ENCODE measurements around the gene TMEM179.
"Not testable (repeated sequence)": the region's sequence is repeated elsewhere in the genome, so short reads cannot be mapped to it uniquely, and the experiment has no call there.

The TMEM179 gene

DNA sequence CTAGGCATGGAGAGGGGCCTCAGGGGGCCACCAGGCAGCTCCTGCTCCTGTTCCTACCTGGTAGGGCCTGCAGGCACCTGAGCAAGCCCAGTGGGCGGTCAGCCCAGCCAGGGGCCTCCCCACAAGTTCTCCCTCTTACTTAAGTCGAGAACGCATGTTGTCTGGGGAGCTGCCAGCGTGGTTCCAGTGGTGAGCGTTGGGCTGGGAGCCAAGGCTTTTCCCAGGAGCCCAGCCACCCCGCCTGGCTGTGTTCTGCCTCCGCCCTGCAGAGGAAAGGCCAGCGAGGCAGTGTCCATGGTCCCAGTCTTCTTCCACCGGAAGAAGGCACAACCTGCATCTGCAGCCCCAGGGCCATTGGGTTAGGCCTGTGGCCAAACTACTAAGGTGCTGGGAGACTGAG, 23.6 kb downstream of the TMEM179 start:
- no peak overlapping the region for H3K9ac ChIP-seq (ENCODE audit: low read depth, low read length)
- H3K27me3 ChIP-seq (ENCODE audit: control insufficient read depth, insufficient read depth, low read length) = no peaks in the 10 kb centered on the region
- H3K9me3 ChIP-seq (ENCODE audit: control insufficient read depth, insufficient read depth, low read length) = no peaks in the 10 kb centered on the region
- no peak overlapping the region for H3K4me3 ChIP-seq (ENCODE audit: low read depth, low read length)
- H3K4me1 ChIP-seq (ENCODE audit: control insufficient read depth, insufficient read depth, low read length) = no peaks in the 10 kb centered on the region
- H3K36me3 ChIP-seq (ENCODE audit: control insufficient read depth, insufficient read depth, low read length) = no peaks in the 10 kb centered on the region

DNA sequence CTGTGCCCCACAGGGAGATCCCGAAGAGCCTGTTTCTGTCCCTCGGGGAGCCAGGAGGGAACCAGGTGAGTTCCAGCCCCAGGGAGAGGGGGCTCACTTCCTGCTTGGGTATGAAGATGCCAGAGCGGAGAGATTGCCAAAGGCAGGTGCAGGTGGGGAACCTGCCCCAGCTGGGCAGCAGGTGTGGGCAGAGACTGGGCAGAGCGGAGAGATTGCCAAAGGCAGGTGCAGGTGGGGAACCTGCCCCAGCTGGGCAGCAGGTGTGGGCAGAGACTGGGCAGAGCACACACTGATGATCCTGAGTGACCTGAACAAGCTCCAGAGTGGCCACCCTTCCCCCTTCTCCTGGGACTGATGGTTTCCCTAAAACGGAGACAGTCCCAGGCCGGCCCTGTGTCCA, 24.6 kb downstream of the TMEM179 start:
- H3K9me3 ChIP-seq (ENCODE audit: control insufficient read depth, insufficient read depth, low read length); H3K36me3 ChIP-seq (ENCODE audit: control insufficient read depth, insufficient read depth, low read length); H3K27me3 ChIP-seq (ENCODE audit: control insufficient read depth, insufficient read depth, low read length); H3K4me1 ChIP-seq (ENCODE audit: control insufficient read depth, insufficient read depth, low read length); H3K9ac ChIP-seq (ENCODE audit: low read depth, low read length); H3K4me3 ChIP-seq (ENCODE audit: low read depth, low read length): not testable (repeated sequence)

DNA sequence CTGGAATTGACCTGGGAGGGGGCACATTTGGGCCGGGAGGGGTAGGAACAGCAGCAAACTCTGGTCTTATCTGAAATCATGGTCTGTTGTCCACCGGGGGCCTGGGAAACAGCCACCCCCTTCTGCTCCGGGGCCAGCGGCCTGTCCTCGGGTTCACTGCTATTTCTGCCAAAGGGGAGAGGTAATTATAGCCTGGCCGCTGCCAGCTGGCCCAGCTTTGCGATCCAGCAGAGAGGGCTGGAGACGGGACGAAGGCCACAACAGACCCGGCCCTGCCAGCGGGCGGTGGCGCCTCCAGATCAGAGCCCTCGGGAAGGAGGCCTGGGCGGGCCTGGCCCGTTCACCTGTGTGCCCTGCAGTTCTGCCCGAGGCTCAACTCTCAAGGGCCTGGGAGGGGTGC, 25.1 kb downstream of the TMEM179 start, which contains the start of gene C14orf180:
C14orf180 (plus strand) TSS at position 258 of the 400 bp plus-strand sequence. CDS start 6,667 bp downstream, outside the sequence.
- Histone ChIP-seq H3K9me3 (ENCODE audit: control insufficient read depth, insufficient read depth, low read length) (no peaks in the 10 kb centered on the region), H3K4me1 (ENCODE audit: control insufficient read depth, insufficient read depth, low read length) (no peaks in the 10 kb centered on the region), H3K9ac (ENCODE audit: low read depth, low read length) (no peak within 1 kb of the TSS), H3K4me3 (ENCODE audit: low read depth, low read length) (no peak within 1 kb of the TSS), H3K36me3 (ENCODE audit: control insufficient read depth, insufficient read depth, low read length) (no peaks in the 10 kb centered on the region), H3K27me3 (ENCODE audit: control insufficient read depth, insufficient read depth, low read length) (no peaks in the 10 kb centered on the region)

DNA sequence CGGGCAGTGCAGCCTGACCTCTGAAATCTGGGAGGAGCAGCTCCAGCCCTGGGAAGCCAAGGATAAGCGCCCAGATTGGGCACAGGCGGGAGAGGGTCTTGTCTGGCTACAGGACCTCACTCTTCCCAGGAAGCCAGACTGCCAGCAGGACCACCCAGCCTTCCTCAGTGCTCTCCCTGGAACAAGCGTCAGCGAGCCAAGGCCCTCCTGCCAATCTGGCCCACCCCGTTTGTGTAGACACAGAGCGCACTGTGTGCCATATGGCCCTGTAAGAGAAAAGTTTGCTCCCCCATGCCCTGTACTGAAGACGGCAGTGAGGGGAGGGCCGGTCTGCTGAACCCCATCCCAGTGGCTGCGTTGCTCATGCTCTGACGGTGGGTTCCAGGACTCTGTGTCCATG, 26.3 kb downstream of the TMEM179 start:
- no peak overlapping the region for H3K9ac ChIP-seq (ENCODE audit: low read depth, low read length)
- H3K36me3 ChIP-seq (ENCODE audit: control insufficient read depth, insufficient read depth, low read length) = no peaks in the 10 kb centered on the region
- H3K9me3 ChIP-seq (ENCODE audit: control insufficient read depth, insufficient read depth, low read length) = no peaks in the 10 kb centered on the region
- no peaks in the 10 kb centered on the region for H3K27me3 ChIP-seq (ENCODE audit: control insufficient read depth, insufficient read depth, low read length)
- H3K4me1 ChIP-seq (ENCODE audit: control insufficient read depth, insufficient read depth, low read length) = no peaks in the 10 kb centered on the region
- H3K4me3 ChIP-seq (ENCODE audit: low read depth, low read length) = no peak overlapping the region

DNA sequence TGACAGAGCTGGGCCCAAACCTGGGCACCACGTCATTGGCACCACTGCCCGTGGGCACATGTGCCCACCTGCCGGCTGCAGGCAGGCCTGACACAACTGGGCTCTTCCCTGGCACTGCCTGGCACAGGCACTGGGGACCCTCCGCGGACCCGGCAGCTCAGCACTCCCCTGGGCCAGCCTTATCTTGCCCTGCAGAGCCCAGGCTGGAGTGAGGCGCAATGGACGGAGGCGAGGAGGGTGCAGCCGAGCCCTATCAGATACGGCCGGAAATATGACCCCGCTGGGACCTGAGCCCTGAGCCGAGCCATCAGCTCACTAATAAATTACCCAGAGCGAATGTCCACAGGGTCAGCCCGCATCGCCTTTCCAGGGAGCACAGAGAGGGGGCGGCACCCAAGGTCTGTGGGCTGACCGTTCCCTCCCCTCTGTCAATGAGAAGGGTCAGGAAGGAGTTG, 26.7 kb downstream of the TMEM179 start:
- H3K27me3 ChIP-seq (ENCODE audit: control insufficient read depth, insufficient read depth, low read length) = no peaks in the 10 kb centered on the region
- no peak overlapping the region for H3K9ac ChIP-seq (ENCODE audit: low read depth, low read length)
- no peaks in the 10 kb centered on the region for H3K9me3 ChIP-seq (ENCODE audit: control insufficient read depth, insufficient read depth, low read length)
- H3K4me1 ChIP-seq (ENCODE audit: control insufficient read depth, insufficient read depth, low read length) = no peaks in the 10 kb centered on the region
- no peak overlapping the region for H3K4me3 ChIP-seq (ENCODE audit: low read depth, low read length)
- no peaks in the 10 kb centered on the region for H3K36me3 ChIP-seq (ENCODE audit: control insufficient read depth, insufficient read depth, low read length)

DNA sequence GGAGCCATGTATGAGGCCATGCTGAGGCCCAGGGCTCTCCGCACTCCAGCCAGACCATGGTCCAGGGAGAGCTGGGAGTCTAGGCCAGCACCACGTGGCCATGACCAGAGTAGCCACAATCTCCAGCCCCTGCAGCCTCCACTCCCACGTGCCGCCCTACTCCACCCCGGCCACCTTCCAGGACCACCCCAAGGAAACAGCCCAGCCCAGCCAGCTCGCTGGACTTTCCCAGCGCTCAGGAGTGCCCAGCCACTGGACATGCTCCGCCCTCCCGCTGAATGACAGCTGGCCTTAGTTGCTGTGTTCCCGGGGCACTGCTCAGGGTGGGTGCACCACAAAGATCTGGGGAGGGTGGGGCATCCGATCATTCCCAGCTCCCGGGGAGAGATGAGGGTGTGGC, 27.1 kb downstream of the TMEM179 start:
- H3K36me3 ChIP-seq (ENCODE audit: control insufficient read depth, insufficient read depth, low read length) = no peaks in the 10 kb centered on the region
- H3K4me1 ChIP-seq (ENCODE audit: control insufficient read depth, insufficient read depth, low read length) = no peaks in the 10 kb centered on the region
- H3K27me3 ChIP-seq (ENCODE audit: control insufficient read depth, insufficient read depth, low read length) = no peaks in the 10 kb centered on the region
- H3K4me3 ChIP-seq (ENCODE audit: low read depth, low read length) = no peak overlapping the region
- H3K9ac ChIP-seq (ENCODE audit: low read depth, low read length) = no peak overlapping the region
- H3K9me3 ChIP-seq (ENCODE audit: control insufficient read depth, insufficient read depth, low read length) = no peaks in the 10 kb centered on the region

DNA sequence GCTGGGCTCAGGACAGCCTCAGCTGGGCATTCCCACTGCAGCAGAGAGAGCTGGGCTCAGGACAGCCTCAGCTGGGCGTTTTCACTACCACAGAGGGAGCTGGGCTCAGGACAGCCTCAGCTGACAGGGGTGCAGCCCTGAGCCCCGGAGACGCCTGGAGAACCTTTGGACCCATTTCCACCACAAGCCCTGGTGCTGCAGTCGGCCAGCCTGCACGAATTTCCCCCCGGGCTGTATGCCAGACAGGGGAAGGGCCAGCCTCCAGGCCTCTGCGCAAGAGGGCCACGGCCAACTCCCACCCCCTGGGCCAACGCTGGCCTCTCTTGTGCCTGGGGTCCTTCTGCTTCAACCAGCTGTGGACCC, 27.6 kb downstream of the TMEM179 start:
- Histone ChIP-seq H3K4me1 (ENCODE audit: control insufficient read depth, insufficient read depth, low read length) (no peaks in the 10 kb centered on the region), H3K36me3 (ENCODE audit: control insufficient read depth, insufficient read depth, low read length) (no peaks in the 10 kb centered on the region), H3K9ac (ENCODE audit: low read depth, low read length) (no peak overlapping the region), H3K4me3 (ENCODE audit: low read depth, low read length) (no peak overlapping the region), H3K27me3 (ENCODE audit: control insufficient read depth, insufficient read depth, low read length) (no peaks in the 10 kb centered on the region), H3K9me3 (ENCODE audit: control insufficient read depth, insufficient read depth, low read length) (no peaks in the 10 kb centered on the region)

DNA sequence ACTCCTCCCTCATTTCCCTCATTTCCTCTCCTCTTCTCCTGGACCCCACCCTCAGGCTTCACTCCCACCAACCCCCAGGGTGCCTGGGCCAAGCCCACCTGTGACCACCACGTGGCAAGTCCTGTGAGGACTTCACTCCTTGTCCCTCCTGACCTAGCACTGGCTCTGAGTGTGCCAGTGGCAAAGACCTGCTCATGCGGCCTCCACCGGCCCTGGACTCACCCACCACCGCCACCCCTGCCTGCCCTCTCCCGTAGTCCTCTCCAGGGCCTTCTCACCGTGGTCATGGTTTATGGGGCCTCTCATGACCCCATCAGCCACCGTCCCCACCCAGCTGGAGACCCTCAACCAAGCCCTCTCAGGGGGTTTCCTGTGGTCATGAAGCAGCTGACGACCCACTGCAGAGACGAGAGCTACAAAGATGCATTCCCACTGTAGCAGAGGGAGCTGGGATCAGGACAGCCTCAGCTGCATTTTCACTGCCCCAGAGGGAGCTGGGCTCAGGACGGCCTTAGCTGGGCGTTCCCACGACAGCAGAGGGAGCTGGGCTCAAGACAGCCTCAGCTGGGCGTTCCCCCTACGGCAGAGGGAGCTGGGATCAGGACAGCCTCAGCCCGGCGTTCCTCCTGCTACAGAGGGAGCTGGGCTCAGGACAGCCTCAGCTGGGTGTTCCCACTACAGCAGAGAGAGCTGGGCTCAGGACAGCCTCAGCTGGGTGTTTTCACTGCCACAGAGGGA, 28.2 kb downstream of the TMEM179 start:
- Histone ChIP-seq H3K27me3 (ENCODE audit: control insufficient read depth, insufficient read depth, low read length) (no peaks in the 10 kb centered on the region), H3K4me1 (ENCODE audit: control insufficient read depth, insufficient read depth, low read length) (no peaks in the 10 kb centered on the region), H3K36me3 (ENCODE audit: control insufficient read depth, insufficient read depth, low read length) (no peaks in the 10 kb centered on the region), H3K9ac (ENCODE audit: low read depth, low read length) (no peak overlapping the region), H3K4me3 (ENCODE audit: low read depth, low read length) (no peak overlapping the region), H3K9me3 (ENCODE audit: control insufficient read depth, insufficient read depth, low read length) (no peaks in the 10 kb centered on the region)

DNA sequence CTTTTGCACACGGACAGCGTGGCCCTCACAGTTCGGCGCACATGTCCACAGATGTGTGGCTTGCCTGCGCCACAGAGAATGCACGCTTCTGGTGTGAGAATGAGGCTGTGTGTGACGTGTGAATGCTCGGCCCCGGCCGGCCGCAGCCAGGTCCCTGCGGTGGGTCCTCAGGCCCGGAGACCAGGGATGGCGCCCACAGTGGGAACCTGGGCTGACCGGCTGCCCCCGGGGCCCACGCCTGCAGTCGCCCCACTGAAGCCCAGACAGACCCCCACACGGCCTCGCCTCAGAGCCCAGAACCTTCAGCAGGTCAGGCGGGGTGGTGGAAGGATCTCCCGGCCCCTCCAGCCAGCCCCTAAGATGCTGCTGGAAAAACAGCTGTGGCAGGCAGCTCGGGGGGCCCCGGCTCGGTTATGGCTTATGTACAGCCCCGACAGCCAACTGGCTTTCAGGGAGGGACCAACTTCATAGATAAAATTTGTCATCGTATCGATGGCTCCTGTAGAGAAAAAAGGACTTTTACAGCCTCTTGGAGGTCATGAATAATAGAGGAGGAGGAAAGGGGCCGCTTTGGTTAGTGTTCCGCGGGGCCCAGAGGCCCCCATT, 29.5 kb downstream of the TMEM179 start:
- Histone ChIP-seq H3K4me1 (ENCODE audit: control insufficient read depth, insufficient read depth, low read length) (no peaks in the 10 kb centered on the region), H3K27me3 (ENCODE audit: control insufficient read depth, insufficient read depth, low read length) (no peaks in the 10 kb centered on the region), H3K9me3 (ENCODE audit: control insufficient read depth, insufficient read depth, low read length) (no peaks in the 10 kb centered on the region), H3K4me3 (ENCODE audit: low read depth, low read length) (no peak overlapping the region), H3K9ac (ENCODE audit: low read depth, low read length) (no peak overlapping the region), H3K36me3 (ENCODE audit: control insufficient read depth, insufficient read depth, low read length) (no peaks in the 10 kb centered on the region)

DNA sequence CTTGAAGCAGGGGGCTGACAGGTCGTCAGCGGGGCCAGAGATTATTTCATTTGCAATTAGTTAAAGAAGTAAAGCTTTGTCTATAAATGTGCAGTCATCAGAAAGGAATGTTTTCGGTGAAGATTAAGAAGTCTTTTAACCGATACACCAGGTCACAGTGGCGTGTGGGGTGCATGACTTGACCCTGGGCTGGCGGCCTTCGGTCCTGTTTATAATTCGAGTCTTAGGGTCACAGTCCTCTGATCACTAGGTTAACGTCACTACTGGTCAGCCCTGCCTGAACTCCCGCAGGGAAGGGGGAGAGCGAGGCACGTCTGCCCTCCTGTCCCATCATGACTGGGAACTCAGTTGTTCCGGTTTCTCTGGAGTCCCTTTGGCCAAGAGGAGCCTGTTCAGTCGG, 30.0 kb downstream of the TMEM179 start:
- H3K27me3 ChIP-seq (ENCODE audit: control insufficient read depth, insufficient read depth, low read length) = no peaks in the 10 kb centered on the region
- no peaks in the 10 kb centered on the region for H3K36me3 ChIP-seq (ENCODE audit: control insufficient read depth, insufficient read depth, low read length)
- H3K9ac ChIP-seq (ENCODE audit: low read depth, low read length) = no peak overlapping the region

DNA sequence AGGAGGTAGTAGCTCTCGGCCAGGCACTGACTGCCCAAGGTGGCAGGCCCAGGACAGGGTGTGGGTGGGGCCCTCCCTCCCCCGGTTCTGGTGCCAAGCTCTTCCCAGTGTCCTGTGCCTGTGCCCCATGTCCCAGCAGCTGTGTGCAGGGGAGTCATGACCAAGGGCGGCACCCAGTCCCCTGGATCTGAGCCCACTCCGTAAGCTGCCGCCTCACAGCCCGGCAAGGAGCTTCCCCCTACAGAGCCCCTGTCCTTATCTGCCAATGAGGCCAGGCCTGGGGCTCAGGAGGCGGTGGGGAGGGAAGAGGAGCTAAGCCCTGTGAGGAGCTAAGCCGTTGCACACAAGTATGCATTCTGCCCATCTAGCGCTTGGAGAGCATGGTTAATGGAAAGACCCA, 30.6 kb downstream of the TMEM179 start:
- Histone ChIP-seq H3K27me3 (ENCODE audit: control insufficient read depth, insufficient read depth, low read length) (no peaks in the 10 kb centered on the region), H3K4me3 (ENCODE audit: low read depth, low read length) (no peak overlapping the region), H3K4me1 (ENCODE audit: control insufficient read depth, insufficient read depth, low read length) (no peaks in the 10 kb centered on the region)

More for the DNA sequence above, 30.0 kb downstream of the TMEM179 start:
- Histone ChIP-seq H3K4me3 (ENCODE audit: low read depth, low read length) (no peak overlapping the region), H3K9me3 (ENCODE audit: control insufficient read depth, insufficient read depth, low read length) (no peaks in the 10 kb centered on the region), H3K4me1 (ENCODE audit: control insufficient read depth, insufficient read depth, low read length) (no peaks in the 10 kb centered on the region)

DNA sequence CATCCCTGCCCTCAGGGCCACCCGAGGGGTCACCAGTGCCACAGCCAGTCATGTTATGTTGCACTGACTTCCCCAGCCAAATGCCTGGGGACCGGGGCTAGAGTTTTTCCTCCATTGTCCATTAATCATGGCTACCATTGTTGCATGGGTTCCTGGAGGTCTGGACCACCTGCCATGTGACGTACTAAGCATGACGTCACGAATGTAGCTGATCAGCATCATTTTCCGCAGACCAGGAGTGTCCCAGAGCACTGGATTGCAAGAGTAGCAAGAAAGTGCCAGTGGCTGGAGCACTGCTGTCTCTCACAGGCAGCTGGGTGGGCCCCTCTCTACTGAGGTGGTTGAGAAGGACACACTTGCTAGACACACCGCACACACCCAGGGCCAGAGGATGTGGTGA, 31.9 kb downstream of the TMEM179 start:
- no peaks in the 10 kb centered on the region for H3K9me3 ChIP-seq (ENCODE audit: control insufficient read depth, insufficient read depth, low read length)
- no peaks in the 10 kb centered on the region for H3K4me1 ChIP-seq (ENCODE audit: control insufficient read depth, insufficient read depth, low read length)
- H3K27me3 ChIP-seq (ENCODE audit: control insufficient read depth, insufficient read depth, low read length) = no peaks in the 10 kb centered on the region
- no peak overlapping the region for H3K4me3 ChIP-seq (ENCODE audit: low read depth, low read length)
- H3K9ac ChIP-seq (ENCODE audit: low read depth, low read length) = no peak overlapping the region
- H3K36me3 ChIP-seq (ENCODE audit: control insufficient read depth, insufficient read depth, low read length) = no peaks in the 10 kb centered on the region

More for the DNA sequence above, 30.6 kb downstream of the TMEM179 start:
- Histone ChIP-seq H3K36me3 (ENCODE audit: control insufficient read depth, insufficient read depth, low read length) (no peaks in the 10 kb centered on the region), H3K9me3 (ENCODE audit: control insufficient read depth, insufficient read depth, low read length) (no peaks in the 10 kb centered on the region), H3K9ac (ENCODE audit: low read depth, low read length) (no peak overlapping the region)
